HepG2 (cell line): ENCODE data around the gene CDH23. TPM values are rescaled to one million over a fixed set of nuclear protein-coding genes. Genes with fewer than 3 reads are reported as not detected.

Experiments used
- GMEB1 ChIP-seq: sonication (generic); formaldehyde crosslinking; IDR thresholded peaks from 2 replicates; pipeline ENCODE4 v1.5.1; 2020; ENCODE audit warnings: missing genetic modification reagents, mild to moderate bottlenecking, borderline replicate concordance
- IKZF1 ChIP-seq: fragments of 450-650 bp; IDR thresholded peaks from 2 replicates; pipeline ENCODE4 v1.7.1; 2016
- KIAA2018 ChIP-seq: sonication (generic); formaldehyde crosslinking; IDR thresholded peaks from 2 replicates; pipeline ENCODE4 v1.5.0; 2020; ENCODE audit warnings: mild to moderate bottlenecking, missing genetic modification reagents, borderline replicate concordance
- RFXAP ChIP-seq: sonication (generic); formaldehyde crosslinking; IDR thresholded peaks from 2 replicates; pipeline ENCODE4 v1.4.0; 2020; ENCODE audit warnings: missing genetic modification reagents, borderline replicate concordance
- SSRP1 ChIP-seq: IDR thresholded peaks from 2 replicates; pipeline ENCODE4 v1.6.1; 2016; ENCODE audit warnings: control low read depth
- ZBTB38 ChIP-seq: sonication (generic); formaldehyde crosslinking; IDR thresholded peaks from 2 replicates; pipeline ENCODE4 v1.5.1; 2020; ENCODE audit warnings: mild to moderate bottlenecking, missing genetic modification reagents
- ZNF431 ChIP-seq: sonication (generic); formaldehyde crosslinking; IDR thresholded peaks from 2 replicates; pipeline ENCODE4 v1.9.0; 2022; ENCODE audit warnings: missing genetic modification reagents, low read depth, mild to moderate bottlenecking, borderline replicate concordance
- ZNF674 ChIP-seq: sonication (generic); formaldehyde crosslinking; IDR thresholded peaks from 2 replicates; pipeline ENCODE4 v1.5.0; 2020; ENCODE audit warnings: low read depth, mild to moderate bottlenecking, missing genetic modification reagents
- polyA plus RNA-seq, 8 experiments: library from polyadenylated mRNA; depleted of rRNA in 3 of 8; stranded (reverse) in 7 of 8; unstranded in 1 of 8; fragments of >200 nt; fragmentation: Illumina TruSeq in 4 of 8; extraction: Trizol in 4 of 8; gene quantifications; 2 replicates each; pipeline versions ENCODE4 v1.2.1 to v1.2.3, GENCODE V29; 2011 to 2016; ENCODE audit warnings: low read depth in 4 of 8, missing spikeins in 1 of 8, mixed read lengths in 1 of 8; ENCODE audit not compliant: insufficient read depth in 1 of 8
- total RNA-seq, 5 experiments: library from RNA; depleted of rRNA; stranded (reverse); fragments of >200 nt; fragmentation: Illumina TruSeq; extraction: Trizol; gene quantifications; 2 replicates each; pipeline ENCODE4 v1.2.3, GENCODE V29; 2016; ENCODE audit warnings: low read depth in 1 of 5

Gene CDH23
- total and polyA plus RNA-seq, 2 of the 13 experiments (the other 11 are each of a cell fraction or from before 2014, with no cell fraction given), result 0.13 TPM; not detected in 1

DNA sequence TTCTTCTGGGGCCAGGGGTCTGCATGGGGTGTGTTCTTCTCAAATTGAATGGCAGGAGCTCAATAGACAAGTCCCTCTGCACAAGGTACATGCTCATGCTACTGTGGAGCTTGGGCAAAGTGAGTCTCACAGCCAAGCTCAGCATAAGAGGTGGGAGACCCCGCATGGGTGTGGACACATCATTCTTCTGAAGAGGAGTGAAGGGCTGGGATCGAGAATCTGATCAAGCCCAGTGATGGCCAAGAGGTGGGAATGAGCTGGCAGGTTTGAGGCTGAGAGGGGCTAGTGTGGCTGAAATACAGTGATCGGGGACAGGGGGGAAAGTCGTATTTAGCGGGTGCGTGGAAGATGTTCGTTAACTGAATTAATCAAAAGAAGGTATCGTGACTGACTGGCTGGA lies 32.6 kb downstream of the CDH23 start (continued):
- TF ChIP-seq KIAA2018 (CRISPR knock-in tag), result no peak
- TF ChIP-seq ZNF674 (CRISPR knock-in tag), result no peak
- no peak for TF ChIP-seq GMEB1
- TF ChIP-seq IKZF1, result no peak
- no peak for TF ChIP-seq SSRP1 (CRISPR knock-in tag)
- TF ChIP-seq ZBTB38, result no peak
- TF ChIP-seq ZNF431 (CRISPR knock-in tag), result no peak
- TF ChIP-seq RFXAP (CRISPR knock-in tag), result no peak
